ENCODE measurements around the gene CNGA4.
"Not testable (repeated sequence)": the region's sequence is repeated elsewhere in the genome, so short reads cannot be mapped to it uniquely, and the experiment has no call there.

The CNGA4 gene

DNA sequence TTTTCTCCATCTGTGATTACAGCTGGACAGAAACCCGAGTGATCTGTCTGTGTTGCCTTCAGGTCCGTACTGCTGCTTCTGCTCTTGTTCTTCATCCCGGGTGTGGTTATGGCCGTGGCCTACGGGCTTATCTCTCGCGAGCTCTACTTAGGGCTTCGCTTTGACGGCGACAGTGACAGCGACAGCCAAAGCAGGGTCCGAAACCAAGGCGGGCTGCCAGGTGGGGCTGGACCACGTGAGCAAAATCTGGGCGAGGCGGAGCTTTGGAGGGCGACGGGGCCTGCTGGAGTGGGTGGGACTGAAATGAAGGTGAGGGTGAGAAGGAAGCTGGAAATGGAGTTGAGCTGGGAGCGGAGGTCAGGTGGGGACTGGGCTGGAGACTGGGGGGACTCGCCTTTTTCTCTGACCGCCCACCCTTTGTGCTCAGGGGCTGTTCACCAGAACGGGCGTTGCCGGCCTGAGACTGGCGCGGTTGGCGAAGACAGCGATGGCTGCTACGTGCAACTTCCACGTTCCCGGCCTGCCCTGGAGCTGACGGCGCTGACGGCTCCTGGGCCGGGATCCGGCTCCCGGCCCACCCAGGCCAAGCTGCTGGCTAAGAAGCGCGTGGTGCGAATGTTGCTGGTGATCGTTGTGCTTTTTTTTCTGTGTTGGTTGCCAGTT, 31.8 kb downstream of the CNGA4 start:
- no peak for DNase-seq

DNA sequence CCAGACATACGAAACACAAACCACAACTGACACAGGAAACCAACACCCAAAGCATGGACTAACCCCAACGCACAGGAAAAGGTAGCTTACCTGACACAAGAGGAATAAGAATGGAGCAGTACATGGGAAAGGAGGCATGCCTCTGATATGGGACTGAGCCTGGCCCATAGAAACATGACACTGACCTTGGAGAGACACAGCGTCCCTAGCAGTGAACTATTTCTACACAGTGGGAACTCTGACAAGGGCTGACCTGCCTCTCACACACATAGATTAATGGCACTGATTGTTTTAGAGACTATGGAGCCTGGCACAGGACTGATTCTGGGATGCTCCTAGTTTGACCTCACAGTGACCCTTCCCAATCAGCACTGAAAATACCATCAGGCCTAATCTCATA, 32.7 kb downstream of the CNGA4 start:
- no peak for DNase-seq

DNA sequence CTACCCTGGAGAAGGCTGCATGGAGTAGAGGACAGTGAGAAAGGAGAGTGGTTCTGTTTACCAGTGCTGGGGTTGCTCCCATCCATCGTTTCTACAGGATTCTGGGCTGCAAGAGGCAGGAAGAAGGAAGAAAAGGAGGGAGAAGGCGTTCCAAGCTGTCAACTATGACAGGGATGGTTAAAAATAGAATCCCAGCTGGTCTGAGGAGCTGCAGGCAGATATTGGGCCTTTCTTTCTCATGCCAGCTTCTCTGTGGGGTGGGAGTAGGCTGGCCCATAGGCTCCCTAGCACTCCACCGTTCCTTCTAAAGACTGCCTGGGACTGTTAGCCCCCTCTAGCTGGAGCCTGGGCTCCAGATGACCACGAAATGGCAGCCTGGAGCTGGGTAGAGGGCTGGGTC, 34.3 kb downstream of the CNGA4 start:
- no peak for DNase-seq

DNA sequence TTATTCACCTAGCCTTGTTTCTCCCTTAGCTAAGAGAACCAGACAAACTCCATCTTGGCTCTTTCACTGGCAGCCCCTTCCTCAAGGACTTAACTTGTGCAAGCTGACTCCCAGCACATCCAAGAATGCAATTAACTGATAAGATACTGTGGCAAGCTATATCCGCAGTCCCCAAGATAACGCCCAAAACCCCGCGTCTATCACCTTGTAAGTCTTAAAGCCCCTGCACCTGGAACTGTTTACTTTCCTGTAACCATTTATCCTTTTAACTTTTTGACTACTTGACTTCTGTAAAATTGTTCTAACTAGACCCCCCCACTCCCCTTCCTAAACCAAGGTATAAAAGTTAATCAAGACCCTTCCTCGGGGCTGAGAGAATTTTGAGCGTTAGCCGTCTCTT, 41.9 kb downstream of the CNGA4 start:
- not testable (repeated sequence) for DNase-seq

DNA sequence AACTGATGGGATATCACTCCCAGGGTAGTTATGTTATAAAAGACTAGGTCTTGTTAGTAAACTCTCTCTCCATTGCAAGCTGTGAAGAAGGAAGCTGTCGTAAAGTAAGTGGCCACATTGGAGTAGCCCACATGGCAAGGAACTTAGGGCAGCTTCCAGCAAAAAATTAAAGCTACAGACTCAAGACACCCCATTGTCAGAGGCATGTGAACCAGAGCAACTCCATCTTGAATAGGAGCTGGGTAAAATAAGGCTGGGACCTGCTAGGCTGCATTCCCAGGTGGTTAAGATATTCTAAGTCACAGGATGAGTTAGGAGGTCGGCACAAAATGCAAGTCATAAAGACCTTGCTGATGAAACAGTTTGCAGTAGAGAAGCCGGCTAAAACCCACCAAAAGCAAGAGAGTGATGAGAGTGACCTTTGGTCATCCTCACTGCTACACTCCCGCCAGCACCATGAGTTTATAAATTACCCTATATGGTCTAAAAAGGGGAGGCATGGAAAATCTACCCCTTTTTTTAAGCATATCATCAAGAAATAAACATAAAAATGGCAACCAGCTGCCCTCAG, 44.6 kb downstream of the CNGA4 start:
- no peak for DNase-seq

DNA sequence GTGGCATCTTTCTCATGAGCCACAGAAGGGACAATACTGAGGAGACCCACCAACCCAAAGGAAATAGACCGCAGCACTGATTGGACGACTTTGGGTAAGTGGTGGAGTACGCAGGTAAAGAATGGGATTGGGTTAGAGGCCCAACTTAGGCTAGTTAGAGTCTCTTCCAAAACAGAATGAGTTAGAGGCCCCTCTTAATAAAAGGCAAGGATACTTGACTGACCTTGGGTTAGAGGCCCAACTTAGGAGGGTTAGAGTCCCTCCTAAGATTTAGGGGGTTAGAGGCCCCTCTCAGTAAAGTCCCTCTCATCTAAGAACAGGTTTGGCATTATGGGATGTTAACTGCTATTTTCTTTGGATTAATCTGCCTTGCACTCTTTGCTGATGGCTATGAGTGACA, 45.4 kb downstream of the CNGA4 start:
- no peak for DNase-seq

DNA sequence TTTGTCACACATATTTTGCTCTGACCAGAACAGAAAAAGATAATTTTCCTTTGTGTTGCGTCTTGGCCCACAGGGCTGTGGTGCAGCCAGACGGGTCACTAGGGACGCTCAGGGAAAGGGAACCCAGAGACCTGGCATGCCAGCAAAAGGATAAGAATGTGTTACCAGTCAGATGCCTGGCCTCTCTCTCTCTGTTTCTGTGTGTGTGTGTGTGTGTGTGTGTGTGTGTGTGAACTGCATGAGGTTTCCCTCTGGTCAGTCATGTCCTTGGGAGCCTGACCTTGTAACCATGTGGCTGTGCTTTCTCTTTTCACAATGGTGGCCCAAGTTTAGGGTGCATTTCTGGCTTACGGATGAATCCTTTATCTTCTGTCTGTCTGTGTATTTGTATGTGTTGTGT, 46.1 kb downstream of the CNGA4 start:
- DNase-seq: no peak

All from activated naive CD4-positive, alpha-beta T cell treated with Interleukin-2 at 50 U/mL for 16 hours (primary cell).